IMR-90 (cell line): ENCODE results near the gene HOXB1. TPM values are rescaled to one million over a fixed set of nuclear protein-coding genes. Genes with fewer than 3 reads are reported as not detected.

ENCODE experiments used
- ATAC-seq: fragments of 200-7000 bp; cut with Tn5 transposase; 2 replicates; pipeline ENCODE4 v1.9.1; 2020; ENCODE audit warnings: low read depth, mild to moderate bottlenecking, moderate library complexity
- BruUV-seq: library from RNA; stranded (reverse); fragments of 400-500 nt; replicated peaks from 2 replicates; lab custom pipeline; 2021; lab: Mats Ljungman, UMichigan
- CTCF ChIA-PET: fragments of 300-600 bp; formaldehyde crosslinking; extraction: SDS; loops from one replicate; lab custom pipeline; 2021; ENCODE audit warnings: antibody characterized with exemption; lab: Yijun Ruan, JAX
- POLR2A ChIA-PET: fragments of 300-600 bp; sonication (Branson Sonifier 250); formaldehyde crosslinking; loops from one replicate; lab custom pipeline; 2022; ENCODE audit warnings: antibody characterized with exemption; ENCODE audit not compliant: unreplicated experiment; lab: Charles Lee
- DNase-seq: peaks from one replicate; pipeline ENCODE4 v3.0.0; 2013
- H2AFZ ChIP-seq: replicated peaks from 2 replicates; pipeline ENCODE3; 2013; ENCODE audit warnings: low read length, mild to moderate bottlenecking; ENCODE audit not compliant: poor library complexity
- H2AK5ac ChIP-seq: 2 replicates; pipeline ENCODE4 v1.6.1; 2013; ENCODE audit warnings: low read depth, low read length, inconsistent platforms
- H2AK9ac ChIP-seq: replicated peaks from 2 replicates; pipeline ENCODE3; 2013; ENCODE audit warnings: mild to moderate bottlenecking, low read depth, low read length, moderate library complexity; ENCODE audit not compliant: poor library complexity
- H2BK120ac ChIP-seq: 2 replicates; pipeline ENCODE4 v1.6.1; 2013; ENCODE audit warnings: low read depth, low read length, inconsistent platforms
- H2BK15ac ChIP-seq: 3 replicates; pipeline ENCODE4 v1.6.1; 2013; ENCODE audit warnings: low read depth, low read length, inconsistent platforms
- H2BK20ac ChIP-seq: 2 replicates; pipeline ENCODE4 v1.6.1; 2013; ENCODE audit warnings: low read depth, mild to moderate bottlenecking, inconsistent platforms, low read length, moderate library complexity
- H2BK5ac ChIP-seq: 2 replicates; pipeline ENCODE4 v1.6.1; 2013; ENCODE audit warnings: mild to moderate bottlenecking, low read depth, low read length, inconsistent platforms; ENCODE audit not compliant: poor library complexity, severe bottlenecking
- H3K14ac ChIP-seq: replicated peaks from 2 replicates; pipeline ENCODE4 v1.6.1; 2013; ENCODE audit warnings: low read depth, low read length, inconsistent platforms
- H3K18ac ChIP-seq: 2 replicates; pipeline ENCODE4 v1.6.1; 2013; ENCODE audit warnings: low read depth, low read length, control low read depth
- H3K23ac ChIP-seq: 2 replicates; pipeline ENCODE4 v1.6.1; 2013; ENCODE audit warnings: low read depth, low read length, inconsistent platforms
- H3K27ac ChIP-seq: 2 replicates; pipeline ENCODE4 v1.5.1; 2013; ENCODE audit warnings: mild to moderate bottlenecking, control low read depth, low read length; ENCODE audit not compliant: insufficient read depth
- H3K27me3 ChIP-seq: 2 replicates; pipeline ENCODE4 v1.6.1; 2013; ENCODE audit warnings: low read length; ENCODE audit not compliant: control insufficient read depth, insufficient read depth
- H3K36me3 ChIP-seq: 2 replicates; pipeline ENCODE4 v1.6.1; 2013; ENCODE audit warnings: low read length, mixed read lengths; ENCODE audit not compliant: control insufficient read depth, insufficient read depth
- H3K4ac ChIP-seq: 2 replicates; pipeline ENCODE4 v1.6.1; 2013; ENCODE audit warnings: low read depth, low read length, inconsistent platforms
- H3K4me1 ChIP-seq: 2 replicates; pipeline ENCODE4 v1.6.1; 2013; ENCODE audit warnings: low read length, mixed read lengths; ENCODE audit not compliant: control insufficient read depth, insufficient read depth
- H3K4me2 ChIP-seq: 2 replicates; pipeline ENCODE4 v1.6.1; 2013; ENCODE audit warnings: low read depth, mild to moderate bottlenecking, control low read depth, low read length, moderate library complexity
- H3K4me3 ChIP-seq: 2 replicates; pipeline ENCODE4 v1.5.1; 2013; ENCODE audit warnings: low read depth, mild to moderate bottlenecking, control low read depth, low read length, moderate library complexity; ENCODE audit not compliant: insufficient read depth
- H3K56ac ChIP-seq: 2 replicates; pipeline ENCODE4 v1.6.1; 2013; ENCODE audit warnings: low read length, inconsistent platforms; ENCODE audit not compliant: insufficient read depth; ENCODE audit errors: extremely low read depth
- H3K79me1 ChIP-seq, 2 experiments: 2 replicates each; pipeline ENCODE4 v1.6.1; 2013; ENCODE audit warnings: low read length in 2 of 2, inconsistent platforms in 1 of 2, low read depth in 1 of 2
- H3K9ac ChIP-seq: 2 replicates; pipeline ENCODE4 v1.6.1; 2013; ENCODE audit warnings: low read depth, low read length, control low read depth
- H3K9me1 ChIP-seq: 2 replicates; pipeline ENCODE4 v1.6.1; 2013; ENCODE audit warnings: low read length, inconsistent platforms; ENCODE audit not compliant: insufficient read depth
- H3K9me3 ChIP-seq: 2 replicates; pipeline ENCODE4 v1.6.1; 2013; ENCODE audit warnings: low read length; ENCODE audit not compliant: control insufficient read depth, insufficient read depth
- H4K20me1 ChIP-seq: 2 replicates; pipeline ENCODE4 v1.6.1; 2013; ENCODE audit warnings: low read length, inconsistent platforms; ENCODE audit not compliant: insufficient read depth
- H4K5ac ChIP-seq: 2 replicates; pipeline ENCODE4 v1.6.1; 2013; ENCODE audit warnings: mild to moderate bottlenecking, low read depth, low read length, control low read depth
- H4K8ac ChIP-seq, 2 experiments: 2 replicates each; pipeline ENCODE4 v1.6.1; 2013; ENCODE audit warnings: low read depth in 2 of 2, low read length in 2 of 2, control low read depth in 1 of 2, inconsistent platforms in 1 of 2
- H4K91ac ChIP-seq: 2 replicates; pipeline ENCODE4 v1.6.1; 2013; ENCODE audit warnings: low read depth, low read length, inconsistent platforms; ENCODE audit not compliant: insufficient read depth
- CHD1 ChIP-seq: IDR thresholded peaks from 2 replicates; pipeline ENCODE4 v1.6.1; 2012; ENCODE audit warnings: low read depth, low read length, improper control_type of control experiment
- RFX5 ChIP-seq: IDR thresholded peaks from 2 replicates; pipeline ENCODE4 v1.8.0; 2012; ENCODE audit warnings: low read depth, mild to moderate bottlenecking, low read length, moderate library complexity
- WGBS, 2 experiments: methylation state at CpG; one replicate each; pipeline versions ENCODE4 v1.1.5 to v1.1.7; 2013; ENCODE audit warnings: missing lambda C conversion rate in 2 of 2; ENCODE audit not compliant: insufficient read length in 1 of 2; ENCODE audit errors: extremely low coverage in 2 of 2; 5-methylcytosine and 5-hydroxymethylcytosine counted together
- dilution Hi-C: fragments of 300-500 bp; cut with HindIII; formaldehyde crosslinking; loops from one replicate; pipeline ENCODE4 v1.14.3; 2018; ENCODE audit warnings: low sequenced_read_pairs; ENCODE audit not compliant: unreplicated experiment
- in situ Hi-C: fragments of 300-500 bp; cut with MboI; formaldehyde crosslinking; loops from 3 replicates; pipeline ENCODE4 v1.14.3; 2019; ENCODE audit warnings: low sequenced_read_pairs, inconsistent platforms, mixed read lengths
- intact Hi-C: fragments of 100-400 bp; cut with micrococcal nuclease; formaldehyde crosslinking; loops from 2 replicates; pipeline ENCODE4 v1.10.0; 2022
- polyA plus RNA-seq, 3 experiments: library from polyadenylated mRNA; depleted of rRNA; stranded (reverse); fragments of >200 nt; gene quantifications; 2 replicates each; pipeline ENCODE4 v1.2.3, GENCODE V29; 2012; ENCODE audit warnings: low replicate concordance in 1 of 3
- total RNA-seq: library from RNA; depleted of rRNA; stranded (reverse); fragments of >200 nt; gene quantifications from 2 replicates; pipeline ENCODE4 v1.2.3, GENCODE V29; 2012

HOXB1 gene
- total and polyA plus RNA-seq, 2 of the 4 experiments (the other 2 are of a cell fraction): not detected

- Histone ChIP-seq H2BK20ac (peak overlapping the region; percentile 5), H3K9me3 (no peaks in the 10 kb centered on the region), H2AFZ (peak overlapping the region; percentile 10), H3K56ac (peak overlapping the region; percentile 90), H3K4me2 (peak overlapping the region; percentile 92), H2AK9ac (peak overlapping the region; percentile 81), H2BK120ac (peak overlapping the region; percentile 83), H3K18ac (peak overlapping the region; percentile 86), H3K9me1 (no peaks in the 10 kb centered on the region), H3K4me3 (peak overlapping the region; percentile 48), H4K8ac (peak overlapping the region; percentile 30 to 87), H3K4ac (peak overlapping the region; percentile 81), H3K23ac (peak overlapping the region; percentile 95), H3K79me1 (no peaks in the 10 kb centered on the region; a peak in 1 of 4 replicates), H3K4me1 (peaks cover 54% of the 10 kb centered on the region), H3K36me3 (peaks cover 37% of the 10 kb centered on the region; the same call in 1 of the 2 replicates), H2AK5ac (peak overlapping the region; percentile 67), H4K20me1 (peaks cover 4% of the 10 kb centered on the region; the same call in 1 of the 2 replicates), H2BK15ac (peak overlapping the region; percentile 0; the same call in 1 of the 3 replicates), H4K91ac (peak overlapping the region; percentile 79), H3K14ac (peak overlapping the region; percentile 23), H4K5ac (peak overlapping the region; percentile 85), H2BK5ac (peak overlapping the region; percentile 96), H3K27me3 (no peaks in the 10 kb centered on the region), H3K9ac (peak overlapping the region; percentile 91), H3K27ac (peak overlapping the region; percentile 93)
- CTCF ChIA-PET: interaction anchor here (0.7 kb wide), 1 partner anchor 202 kb away, joined by 3 read pairs; no protein-coding TSS in a partner anchor
- no peak for TF ChIP-seq RFX5
- 0 out of 2 replicates have a peak, but pooled peaks have one; percentile 40 for TF ChIP-seq CHD1
- POLR2A ChIA-PET: interaction anchor here (0.6 to 1.4 kb wide), 3 partner anchors 8 to 34 kb away, joined by 3 to 8 read pairs (median 4); no protein-coding TSS in a partner anchor
- DNase-seq: peak; percentile 27
- WGBS, 2 experiments: 0% methylated on average over 24 of the region's 44 CpGs; no CpG with 5 or more reads in 1 of the 2 experiments
- BruUV-seq: no TSS peak
- in situ Hi-C loops (no loop called here), dilution Hi-C loops (no loop called here), intact Hi-C loops (loop anchor here (2.0 kb wide), 1 partner anchor 20 kb away; no protein-coding TSS in a partner anchor)
- no peak for ATAC-seq
These were observed 23.8 kb upstream of the HOXB1 start for GRCh38 chr17:48554412-48555257.
